COR-L47 (cell line): ENCODE measurements around the gene DSG3.

ENCODE experiments used
- DNase-seq: peaks from one replicate; lab custom pipeline; 2025; lab: John Stamatoyannopoulos, UW

Gene DSG3

DNA sequence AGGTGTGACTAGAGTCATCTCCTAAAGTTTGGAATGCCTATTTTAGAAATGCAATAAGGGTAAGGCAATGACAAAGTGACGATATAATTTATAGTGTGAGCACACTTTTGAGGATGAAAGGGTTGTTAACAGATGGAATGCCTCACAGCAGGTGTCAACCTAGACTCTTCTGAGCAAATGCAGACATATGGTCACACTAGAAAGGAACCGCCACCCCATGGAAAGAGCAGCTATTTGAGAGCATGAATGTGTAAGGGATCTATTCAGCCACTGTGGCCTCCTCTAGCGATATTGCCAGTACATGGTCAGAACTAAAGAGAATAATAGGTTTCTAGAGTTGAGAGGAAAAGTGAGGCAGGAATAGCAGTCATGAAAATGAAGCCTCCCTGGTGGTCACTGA lies 68.9 kb downstream of the DSG3 start:
- DNase-seq: no peak

- DNase-seq: no peak
Measured at GRCh38 chr18:31526374-31526773, 78.8 kb downstream of the DSG3 start.
